Loucy (cell line): ENCODE measurements around the gene AP2B1.

Experiments
- H2AFZ ChIP-seq: fragments of 200-600 bp; sonication (generic); 2 replicates; pipeline ENCODE4 v1.6.0; 2016; ENCODE audit warnings: antibody characterized with exemption, mild to moderate bottlenecking, low read length, moderate library complexity
- H3F3A ChIP-seq: fragments of 200-600 bp; 2 replicates; pipeline ENCODE4 v1.6.0; 2016; ENCODE audit warnings: antibody characterized with exemption, low read depth, mild to moderate bottlenecking
- H3K27me3 ChIP-seq: fragments of 200-600 bp; sonication (generic); 2 replicates; pipeline ENCODE4 v1.6.1; 2014; ENCODE audit warnings: low read length, mild to moderate bottlenecking; ENCODE audit not compliant: insufficient read depth, poor library complexity, severe bottlenecking
- H3K36me3 ChIP-seq: fragments of 200-600 bp; sonication (generic); 2 replicates; pipeline ENCODE4 v1.6.1; 2016; ENCODE audit warnings: low read length; ENCODE audit not compliant: insufficient read depth
- H3K4me1 ChIP-seq: fragments of 200-600 bp; sonication (generic); 2 replicates; pipeline ENCODE4 v1.5.1; 2014; ENCODE audit warnings: low read length, mild to moderate bottlenecking; ENCODE audit not compliant: insufficient read depth, poor library complexity, severe bottlenecking
- H3K4me2 ChIP-seq: fragments of 200-600 bp; sonication (generic); 2 replicates; pipeline ENCODE4 v1.6.0; 2014; ENCODE audit warnings: antibody characterized with exemption, low read length, low read depth, mild to moderate bottlenecking; ENCODE audit not compliant: poor library complexity, severe bottlenecking
- H3K4me3 ChIP-seq: fragments of 200-600 bp; sonication (generic); 2 replicates; pipeline ENCODE4 v1.5.1; 2014; ENCODE audit warnings: low read length, mild to moderate bottlenecking, mixed read lengths; ENCODE audit not compliant: poor library complexity, severe bottlenecking
- H3K79me2 ChIP-seq: fragments of 200-600 bp; sonication (generic); 2 replicates; pipeline ENCODE4 v1.6.1; 2014; ENCODE audit warnings: low read length; ENCODE audit not compliant: insufficient read depth
- H3K9ac ChIP-seq: fragments of 200-600 bp; sonication (generic); 2 replicates; pipeline ENCODE4 v1.6.0; 2014; ENCODE audit warnings: mild to moderate bottlenecking, low read depth, low read length, moderate library complexity; ENCODE audit not compliant: poor library complexity, severe bottlenecking
- H3K9me2 ChIP-seq: fragments of 200-600 bp; sonication (generic); replicated peaks from 2 replicates; pipeline ENCODE4 v1.6.1; 2016; ENCODE audit warnings: low read depth, low read length, mixed read lengths
- H3K9me3 ChIP-seq: fragments of 200-600 bp; sonication (generic); 2 replicates; pipeline ENCODE4 v1.6.1; 2014; ENCODE audit warnings: mild to moderate bottlenecking, antibody characterized with exemption, low read length, low read depth; ENCODE audit not compliant: insufficient read depth
- H4K20me1 ChIP-seq: fragments of 200-600 bp; sonication (generic); 2 replicates; pipeline ENCODE4 v1.6.0; 2014; ENCODE audit warnings: antibody characterized with exemption, low read length, mild to moderate bottlenecking; ENCODE audit not compliant: insufficient read depth, poor library complexity, severe bottlenecking
- EZH2phosphoT487 ChIP-seq: fragments of 200-600 bp; IDR thresholded peaks from 2 replicates; pipeline ENCODE4 v1.6.1; 2018; ENCODE audit warnings: antibody characterized with exemption, mild to moderate bottlenecking, moderate library complexity, borderline replicate concordance
- TF ChIP-seq, protein P1 (sequence below): fragments of 200-600 bp; sonication (generic); conservative IDR thresholded peaks from 2 replicates; pipeline ENCODE4 v1.5.1; 2014; ENCODE audit warnings: mild to moderate bottlenecking, antibody characterized with exemption, low read length

AP2B1 gene

DNA sequence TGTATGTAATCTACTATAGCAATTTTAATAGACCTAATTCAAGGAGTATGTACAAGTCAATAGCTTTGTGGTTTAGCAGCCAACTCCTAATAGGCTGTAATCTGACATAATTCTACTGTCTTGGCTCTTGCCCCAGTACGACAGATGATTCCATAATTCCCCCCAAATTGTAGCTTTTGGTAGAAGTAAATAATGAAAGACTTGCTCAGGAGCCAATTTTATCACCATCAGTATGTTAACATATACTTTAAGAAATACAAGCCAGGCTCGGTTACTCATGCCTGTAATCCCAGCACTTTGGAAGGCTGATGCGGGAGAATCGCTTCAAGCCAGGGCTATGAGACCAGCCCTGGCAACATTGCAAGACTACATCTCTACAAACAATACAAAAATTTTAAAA is 53.9 kb downstream of the AP2B1 start:
- Histone ChIP-seq H3K27me3 (no peaks in the 10 kb centered on the region), H3K4me2 (no peak overlapping the region), H2AFZ (no peak overlapping the region), H3K36me3 (peaks cover 73% of the 10 kb centered on the region), H3K4me3 (no peak overlapping the region), H3K9me2 (no peaks in the 10 kb centered on the region), H3K9me3 (no peaks in the 10 kb centered on the region), H3F3A (no peaks in the 10 kb centered on the region), H3K9ac (no peak overlapping the region), H3K4me1 (no peaks in the 10 kb centered on the region), H4K20me1 (no peaks in the 10 kb centered on the region), H3K79me2 (no peaks in the 10 kb centered on the region)
- TF ChIP-seq EZH2phosphoT487, result no peak
- TF ChIP-seq, protein P1, sequence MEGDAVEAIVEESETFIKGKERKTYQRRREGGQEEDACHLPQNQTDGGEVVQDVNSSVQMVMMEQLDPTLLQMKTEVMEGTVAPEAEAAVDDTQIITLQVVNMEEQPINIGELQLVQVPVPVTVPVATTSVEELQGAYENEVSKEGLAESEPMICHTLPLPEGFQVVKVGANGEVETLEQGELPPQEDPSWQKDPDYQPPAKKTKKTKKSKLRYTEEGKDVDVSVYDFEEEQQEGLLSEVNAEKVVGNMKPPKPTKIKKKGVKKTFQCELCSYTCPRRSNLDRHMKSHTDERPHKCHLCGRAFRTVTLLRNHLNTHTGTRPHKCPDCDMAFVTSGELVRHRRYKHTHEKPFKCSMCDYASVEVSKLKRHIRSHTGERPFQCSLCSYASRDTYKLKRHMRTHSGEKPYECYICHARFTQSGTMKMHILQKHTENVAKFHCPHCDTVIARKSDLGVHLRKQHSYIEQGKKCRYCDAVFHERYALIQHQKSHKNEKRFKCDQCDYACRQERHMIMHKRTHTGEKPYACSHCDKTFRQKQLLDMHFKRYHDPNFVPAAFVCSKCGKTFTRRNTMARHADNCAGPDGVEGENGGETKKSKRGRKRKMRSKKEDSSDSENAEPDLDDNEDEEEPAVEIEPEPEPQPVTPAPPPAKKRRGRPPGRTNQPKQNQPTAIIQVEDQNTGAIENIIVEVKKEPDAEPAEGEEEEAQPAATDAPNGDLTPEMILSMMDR, result no peak

DNA sequence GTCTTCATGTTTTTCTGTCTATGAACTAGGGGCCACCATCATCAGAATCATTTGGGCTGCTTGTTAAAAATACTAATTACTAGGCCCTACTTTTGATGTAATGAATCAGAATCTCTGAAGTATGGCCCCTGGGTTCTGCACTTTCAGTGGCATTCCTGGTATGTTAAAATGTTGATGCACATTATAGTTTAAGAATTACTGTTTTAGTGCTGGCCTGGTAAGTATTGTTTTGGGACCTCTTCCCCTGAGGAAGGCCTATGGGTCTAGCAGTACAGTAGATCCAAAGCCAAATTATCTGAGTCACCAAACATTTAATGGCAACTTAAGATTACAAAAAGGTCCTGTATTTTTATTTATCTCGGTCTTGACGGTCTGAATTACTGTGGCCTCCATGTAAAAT is 58.8 kb downstream of the AP2B1 start:
- peaks cover 50% of the 10 kb centered on the region for H3K36me3 ChIP-seq
- TF ChIP-seq EZH2phosphoT487, result no peak
- TF ChIP-seq, protein P1, result no peak
- H4K20me1 ChIP-seq, result no peaks in the 10 kb centered on the region
- no peaks in the 10 kb centered on the region for H3K27me3 ChIP-seq
- H3K4me1 ChIP-seq, result no peaks in the 10 kb centered on the region
- H3K9me2 ChIP-seq, result no peaks in the 10 kb centered on the region
- no peak overlapping the region for H3K4me2 ChIP-seq
- no peak overlapping the region for H2AFZ ChIP-seq
- H3F3A ChIP-seq, result no peaks in the 10 kb centered on the region
- H3K79me2 ChIP-seq, result no peaks in the 10 kb centered on the region
- no peak overlapping the region for H3K9ac ChIP-seq
- H3K4me3 ChIP-seq, result no peak overlapping the region
- no peaks in the 10 kb centered on the region for H3K9me3 ChIP-seq

DNA sequence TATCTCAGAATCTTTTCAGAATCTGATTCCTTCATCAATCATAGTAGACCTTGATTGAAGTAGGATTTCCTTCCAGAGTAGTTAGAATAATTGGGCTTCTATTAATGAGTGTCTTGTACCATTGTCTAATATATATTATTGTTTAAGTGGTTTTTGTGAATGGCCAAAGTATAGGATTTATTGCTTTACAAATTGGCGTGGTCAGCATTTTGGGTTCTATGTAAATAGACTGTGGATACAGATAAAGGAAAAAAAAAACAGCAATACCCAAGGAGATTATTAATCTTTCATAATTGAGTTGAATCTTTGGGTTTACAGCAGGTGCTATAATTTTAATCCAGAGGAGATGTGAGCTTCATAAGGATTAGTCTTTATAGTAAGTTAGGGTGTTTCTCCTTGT is 64.3 kb downstream of the AP2B1 start:
- Histone ChIP-seq H4K20me1 (no peaks in the 10 kb centered on the region), H3K9me3 (no peaks in the 10 kb centered on the region), H3K9ac (no peak overlapping the region), H3K4me3 (no peak overlapping the region), H3K36me3 (peaks cover 39% of the 10 kb centered on the region; the same call in 1 of the 2 replicates), H3K27me3 (no peaks in the 10 kb centered on the region), H3K9me2 (no peaks in the 10 kb centered on the region), H3F3A (no peaks in the 10 kb centered on the region), H2AFZ (no peak overlapping the region), H3K4me1 (no peaks in the 10 kb centered on the region), H3K79me2 (no peaks in the 10 kb centered on the region), H3K4me2 (no peak overlapping the region)
- TF ChIP-seq, protein P1, result no peak
- TF ChIP-seq EZH2phosphoT487, result no peak
